Keratinocyte (primary cell): ENCODE data around the gene CNDP2. TPM values are rescaled to one million over a fixed set of nuclear protein-coding genes. Genes with fewer than 3 reads are reported as not detected.
A peak's percentile ranks its signal among the peaks of the same experiment; 100 is the strongest.

ENCODE experiments used
- DNase-seq: peaks from one replicate; pipeline ENCODE4 v3.0.0-alpha.2; 2011; ENCODE audit warnings: low read depth, missing footprints, low spot score
- FAIRE-seq: peaks from 2 replicates; lab custom pipeline; 2011; peaks lifted over from hg19 to GRCh38; lab: Jason Lieb, UNC
- H2AFZ ChIP-seq: 2 replicates; pipeline ENCODE4 v1.6.0; 2012; ENCODE audit warnings: low read length, control low read depth, inconsistent platforms; ENCODE audit not compliant: control insufficient read depth
- H3K27ac ChIP-seq: 2 replicates; pipeline ENCODE4 v1.5.1; 2011; ENCODE audit warnings: low read length; ENCODE audit not compliant: control insufficient read depth, insufficient read depth
- H3K27me3 ChIP-seq: 3 replicates; pipeline ENCODE4 v1.6.0; 2011; ENCODE audit warnings: low read length; ENCODE audit not compliant: control insufficient read depth, insufficient read depth; ENCODE audit errors: extremely low read depth
- H3K36me3 ChIP-seq, 2 experiments: 2 replicates in 1 of 2; 3 replicates in 1 of 2; pipeline ENCODE4 v1.5.1; 2011; ENCODE audit warnings: low read length in 2 of 2, mild to moderate bottlenecking in 1 of 2; ENCODE audit not compliant: control insufficient read depth in 2 of 2, insufficient read depth in 2 of 2; ENCODE audit errors: extremely low read depth in 1 of 2
- H3K4me1 ChIP-seq: 3 replicates; pipeline ENCODE4 v1.5.1; 2011; ENCODE audit warnings: low read length; ENCODE audit not compliant: control insufficient read depth, insufficient read depth; ENCODE audit errors: extremely low read depth
- H3K4me2 ChIP-seq: 3 replicates; pipeline ENCODE4 v1.6.0; 2011; ENCODE audit warnings: low read depth, low read length; ENCODE audit not compliant: control insufficient read depth, insufficient read depth; ENCODE audit errors: extremely low read depth
- H3K4me3 ChIP-seq, 3 experiments: fragments of 200-600 bp in 1 of 3; sonication (generic) in 1 of 3; 2 replicates in 2 of 3; 3 replicates in 1 of 3; pipeline ENCODE4 v1.5.1; 2011 to 2016; ENCODE audit warnings: low read length in 3 of 3, mild to moderate bottlenecking in 3 of 3, control low read depth in 2 of 3, inconsistent platforms in 1 of 3, low read depth in 1 of 3, mixed read lengths in 1 of 3, mixed run types in 1 of 3, moderate library complexity in 1 of 3; ENCODE audit not compliant: control insufficient read depth in 2 of 3, insufficient read depth in 2 of 3; ENCODE audit errors: extremely low read depth in 1 of 3
- H3K79me2 ChIP-seq: 2 replicates; pipeline ENCODE4 v1.6.0; 2012; ENCODE audit warnings: low read length; ENCODE audit not compliant: control insufficient read depth, insufficient read depth
- H3K9ac ChIP-seq: 3 replicates; pipeline ENCODE4 v1.6.0; 2011; ENCODE audit warnings: low read length; ENCODE audit not compliant: control insufficient read depth, insufficient read depth; ENCODE audit errors: extremely low read depth
- H3K9me1 ChIP-seq: 3 replicates; pipeline ENCODE4 v1.6.0; 2011; ENCODE audit warnings: low read length; ENCODE audit not compliant: control insufficient read depth, insufficient read depth; ENCODE audit errors: extremely low read depth
- H3K9me3 ChIP-seq: 2 replicates; pipeline ENCODE4 v1.5.1; 2012; ENCODE audit warnings: low read depth, low read length; ENCODE audit not compliant: control insufficient read depth
- H4K20me1 ChIP-seq: 3 replicates; pipeline ENCODE4 v1.6.0; 2011; ENCODE audit warnings: low read length; ENCODE audit not compliant: control insufficient read depth, insufficient read depth; ENCODE audit errors: extremely low read depth
- CTCF ChIP-seq, 3 experiments: IDR thresholded peaks in 1 of 3; conservative IDR thresholded peaks in 1 of 3; optimal IDR thresholded peaks in 1 of 3; 2 replicates in 2 of 3; 3 replicates in 1 of 3; pipeline versions ENCODE3 to v1.5.1; 2011; ENCODE audit warnings: low read length in 3 of 3, mild to moderate bottlenecking in 3 of 3, moderate library complexity in 2 of 3, control low read depth in 1 of 3, inconsistent platforms in 1 of 3; ENCODE audit not compliant: insufficient read depth in 2 of 3; ENCODE audit errors: extremely low read depth in 1 of 3
- EZH2 ChIP-seq: IDR thresholded peaks from one replicate; pipeline ENCODE4 v1.6.1; 2012; ENCODE audit warnings: inconsistent platforms, mild to moderate bottlenecking, low read length, moderate library complexity
- dilution Hi-C: fragments of 300-500 bp; cut with MboI; formaldehyde crosslinking; loops from one replicate; pipeline ENCODE4 v1.7.0; 2020; ENCODE audit warnings: low sequenced_read_pairs; ENCODE audit not compliant: extremely low pct_ligation_motif_present
- polyA plus RNA-seq, 5 experiments: library from polyadenylated mRNA; depleted of rRNA in 3 of 5; stranded (reverse) in 3 of 5; stranded (forward) in 1 of 5; unstranded in 1 of 5; fragments of >200 nt; gene quantifications; 1 replicate in 1 of 5; 2 replicates in 3 of 5; 3 replicates in 1 of 5; pipeline versions ENCODE4 v1.2.1 to v1.2.3, GENCODE V29; 2011 to 2012; ENCODE audit warnings: missing spikeins in 2 of 5, low read depth in 1 of 5, low replicate concordance in 1 of 5

Gene CNDP2
- polyA plus RNA-seq, 1 donor (not counting 4 experiments of a cell fraction or from before 2014, with no cell fraction given): 126 TPM

- Histone ChIP-seq H3K27ac (no peak overlapping the region), H3K4me1 (peaks cover 9% of the 10 kb centered on the region), H3K4me3 (no peak overlapping the region), H3K9me1 (no peaks in the 10 kb centered on the region), H3K9me3 (no peaks in the 10 kb centered on the region), H4K20me1 (no peaks in the 10 kb centered on the region), H3K79me2 (peaks cover 25% of the 10 kb centered on the region), H3K4me2 (no peak overlapping the region), H3K36me3 (no peaks in the 10 kb centered on the region), H2AFZ (no peak overlapping the region), H3K9ac (no peak overlapping the region), H3K27me3 (no peaks in the 10 kb centered on the region)
- dilution Hi-C loops: no loop called here
- peak; percentile 84 for FAIRE-seq
- TF ChIP-seq CTCF (optimal IDR thresholded peaks at IDR 0.05 in 1 of 3, IDR thresholded peaks at IDR 0.05 in 1 of 3, conservative IDR thresholded peaks at IDR 0.05 in 1 of 3; ENCODE audit: extremely low read depth in 1 of 3, insufficient read depth in 2 of 3, low read length in 3 of 3) (peak; percentile 78 to 87 (median 81)), EZH2 (no peak)
- peak; percentile 54 for DNase-seq
These were observed 2.5 kb upstream of the CNDP2 start for GRCh38 chr18:74493689-74494088.

- DNase-seq (no peak), FAIRE-seq (no peak)
- Histone ChIP-seq H3K36me3 (no peaks in the 10 kb centered on the region), H4K20me1 (no peaks in the 10 kb centered on the region), H3K4me2 (no peak overlapping the region), H3K4me1 (peaks cover 17% of the 10 kb centered on the region), H3K27me3 (no peaks in the 10 kb centered on the region), H3K9me3 (no peaks in the 10 kb centered on the region), H3K9me1 (no peaks in the 10 kb centered on the region), H3K4me3 (no peak overlapping the region), H3K9ac (no peak overlapping the region), H3K79me2 (peaks cover 32% of the 10 kb centered on the region), H2AFZ (no peak overlapping the region), H3K27ac (no peak overlapping the region)
- TF ChIP-seq CTCF (optimal IDR thresholded peaks at IDR 0.05 in 1 of 3, IDR thresholded peaks at IDR 0.05 in 1 of 3, conservative IDR thresholded peaks at IDR 0.05 in 1 of 3; ENCODE audit: extremely low read depth in 1 of 3, insufficient read depth in 2 of 3, low read length in 3 of 3) (no peak), EZH2 (no peak)
- dilution Hi-C loops: no loop called here
These were observed 1.6 kb upstream of the CNDP2 start for GRCh38 chr18:74494514-74494913.
